BLaER1 treated with 17β-estradiol and CSF1 and Interleukin-3, amounts not matched to agents 10 nM and 100 nM (cell line): ENCODE measurements around the gene LRP3.

ENCODE experiments used
- H3K27ac ChIP-seq, 11 experiments: shearing (Covaris generic); formaldehyde crosslinking; 2 replicates each; pipeline ENCODE4 v1.8.1; 2022
- H3K27me3 ChIP-seq, 11 experiments: shearing (Covaris generic); formaldehyde crosslinking; 2 replicates each; pipeline ENCODE4 v1.8.1; 2022
- H3K36me3 ChIP-seq, 11 experiments: shearing (Covaris generic); formaldehyde crosslinking; 2 replicates each; pipeline ENCODE4 v1.8.1; 2022
- H3K4me1 ChIP-seq, 10 experiments: shearing (Covaris generic); formaldehyde crosslinking; 2 replicates each; pipeline ENCODE4 v1.8.1; 2022
- H3K4me2 ChIP-seq, 11 experiments: shearing (Covaris generic); formaldehyde crosslinking; 2 replicates each; pipeline ENCODE4 v1.8.1; 2022
- H3K4me3 ChIP-seq, 10 experiments: shearing (Covaris generic); formaldehyde crosslinking; 2 replicates each; pipeline ENCODE4 v1.8.1; 2022
- H3K9ac ChIP-seq, 11 experiments: shearing (Covaris generic); formaldehyde crosslinking; 2 replicates each; pipeline ENCODE4 v1.8.1; 2022
- H3K9me3 ChIP-seq, 11 experiments: shearing (Covaris generic); formaldehyde crosslinking; replicated peaks in 1 of 11; 2 replicates each; pipeline ENCODE4 v1.8.1; 2022
- H4K20me1 ChIP-seq, 11 experiments: shearing (Covaris generic); formaldehyde crosslinking; 2 replicates each; pipeline ENCODE4 v1.8.1; 2022
- Cebpa-rat ChIP-seq, 11 experiments: shearing (Covaris generic); IDR thresholded peaks; 2 replicates each; pipeline ENCODE4 v1.8.1; 2022

Gene LRP3

GRCh38 chr19:33171222-33171795 is 22.8 kb upstream of the LRP3 start:
- Histone ChIP-seq H3K4me3 (no peak overlapping the region), H3K36me3 (peaks cover 0 to 11% (median 0%) of the 10 kb centered on the region in 11 experiments; a peak in 1 of 22 replicates), H3K9me3 (peaks cover 29 to 42% (median 36%) of the 10 kb centered on the region in 11 experiments), H3K4me2 (peak overlapping the region in 5 of 11 experiments; percentile 59 to 95 (median 65); a peak in 5 of 22 replicates), H3K9ac (no peak overlapping the region), H3K4me1 (peaks cover 41 to 53% (median 48%) of the 10 kb centered on the region in 10 experiments), H3K27ac (no peak overlapping the region; a peak in 1 of 22 replicates), H3K27me3 (no peaks in the 10 kb centered on the region), H4K20me1 (no peaks in the 10 kb centered on the region)
- TF ChIP-seq Cebpa-rat (IDR thresholded peaks at IDR 0.05) = no peak

GRCh38 chr19:33171916-33172359 is 22.2 kb upstream of the LRP3 start:
- H3K4me2 ChIP-seq = peak overlapping the region in 9 of 11 experiments; percentile 59 to 95 (median 73); a peak in 18 of 22 replicates
- H3K4me3 ChIP-seq = no peak overlapping the region
- H3K27me3 ChIP-seq = no peaks in the 10 kb centered on the region
- H4K20me1 ChIP-seq = no peaks in the 10 kb centered on the region
- H3K36me3 ChIP-seq = peaks cover 0 to 11% (median 0%) of the 10 kb centered on the region in 11 experiments; a peak in 1 of 22 replicates
- peaks cover 25 to 36% (median 32%) of the 10 kb centered on the region in 11 experiments for H3K9me3 ChIP-seq
- H3K27ac ChIP-seq = peak overlapping the region in 2 of 11 experiments; percentile 38 to 50; a peak in 1 of 22 replicates
- no peak overlapping the region for H3K9ac ChIP-seq
- peaks cover 41 to 53% (median 48%) of the 10 kb centered on the region in 10 experiments for H3K4me1 ChIP-seq
- TF ChIP-seq Cebpa-rat (IDR thresholded peaks at IDR 0.05) = no peak

GRCh38 chr19:33174186-33174585 is 19.9 kb upstream of the LRP3 start:
- Histone ChIP-seq H4K20me1 (no peaks in the 10 kb centered on the region), H3K4me3 (no peak overlapping the region), H3K9me3 (peaks cover 3 to 13% (median 10%) of the 10 kb centered on the region in 11 experiments; a peak in 19 of 22 replicates), H3K4me2 (peak overlapping the region in 9 of 11 experiments; percentile 1 to 95 (median 88); a peak in 15 of 22 replicates), H3K36me3 (0 out of 22 replicates have a peak, but pooled peaks cover 0 to 11% (median 0%) of the 10 kb centered on the region in 11 experiments), H3K27ac (peak overlapping the region in 2 of 11 experiments; percentile 7 to 45; a peak in 2 of 22 replicates), H3K9ac (no peak overlapping the region), H3K4me1 (peaks cover 51 to 69% (median 62%) of the 10 kb centered on the region in 10 experiments), H3K27me3 (no peaks in the 10 kb centered on the region)
- TF ChIP-seq Cebpa-rat (IDR thresholded peaks at IDR 0.05) = no peak

- no peaks in the 10 kb centered on the region for H4K20me1 ChIP-seq
- peak overlapping the region in 9 of 10 experiments; percentile 71 to 89 (median 82); a peak in 14 of 20 replicates for H3K4me3 ChIP-seq
Measured at GRCh38 chr19:33175156-33175782, 18.9 kb upstream of the LRP3 start.

GRCh38 chr19:33175886-33176669 is 18.1 kb upstream of the LRP3 start:
- Histone ChIP-seq H3K9me3 (no peaks in the 10 kb centered on the region), H3K36me3 (0 out of 22 replicates have a peak, but pooled peaks cover 0 to 5% (median 0%) of the 10 kb centered on the region in 11 experiments), H3K4me3 (peak overlapping the region; percentile 71 to 89 (median 82)), H3K4me2 (peak overlapping the region; percentile 84 to 96 (median 92)), H3K27me3 (no peaks in the 10 kb centered on the region), H3K9ac (peak overlapping the region; percentile 88 to 98 (median 94)), H3K4me1 (peaks cover 51 to 75% (median 62%) of the 10 kb centered on the region in 10 experiments), H3K27ac (peak overlapping the region; percentile 84 to 98 (median 95)), H4K20me1 (no peaks in the 10 kb centered on the region)
- TF ChIP-seq Cebpa-rat (IDR thresholded peaks at IDR 0.05) = no peak

More at GRCh38 chr19:33175156-33175782, 18.9 kb upstream of the LRP3 start:
- H3K9me3 ChIP-seq = peaks cover 0 to 2% (median 0%) of the 10 kb centered on the region in 11 experiments; a peak in 3 of 22 replicates
- H3K4me1 ChIP-seq = peaks cover 51 to 75% (median 62%) of the 10 kb centered on the region in 10 experiments
- H3K27me3 ChIP-seq = no peaks in the 10 kb centered on the region
- peak overlapping the region; percentile 84 to 96 (median 92) for H3K4me2 ChIP-seq
- TF ChIP-seq Cebpa-rat (IDR thresholded peaks at IDR 0.05) = no peak
- H3K36me3 ChIP-seq = 0 out of 22 replicates have a peak, but pooled peaks cover 0 to 8% (median 0%) of the 10 kb centered on the region in 11 experiments
- peak overlapping the region in 2 of 11 experiments; percentile 97 to 98; a peak in 3 of 22 replicates for H3K27ac ChIP-seq
- H3K9ac ChIP-seq = peak overlapping the region in 8 of 11 experiments; percentile 88 to 98 (median 95); a peak in 13 of 22 replicates

GRCh38 chr19:33176670-33177416 is 17.3 kb upstream of the LRP3 start:
- Histone ChIP-seq H3K4me2 (peak overlapping the region; percentile 88 to 96 (median 92)), H3K9ac (peak overlapping the region; percentile 88 to 98 (median 94)), H3K36me3 (0 out of 22 replicates have a peak, but pooled peaks cover 0 to 5% (median 0%) of the 10 kb centered on the region in 11 experiments), H3K4me3 (peak overlapping the region; percentile 71 to 89 (median 82)), H3K9me3 (no peaks in the 10 kb centered on the region), H3K27me3 (no peaks in the 10 kb centered on the region), H3K4me1 (peaks cover 49 to 75% (median 64%) of the 10 kb centered on the region in 10 experiments), H4K20me1 (no peaks in the 10 kb centered on the region), H3K27ac (peak overlapping the region; percentile 84 to 98 (median 95))
- no peak for TF ChIP-seq Cebpa-rat (IDR thresholded peaks at IDR 0.05)

GRCh38 chr19:33177417-33177979 is 16.6 kb upstream of the LRP3 start:
- TF ChIP-seq Cebpa-rat (IDR thresholded peaks at IDR 0.05) = no peak
- H3K27me3 ChIP-seq = no peaks in the 10 kb centered on the region
- H3K36me3 ChIP-seq = 0 out of 22 replicates have a peak, but pooled peaks cover 0 to 5% (median 0%) of the 10 kb centered on the region in 11 experiments
- peak overlapping the region; percentile 62 to 98 (median 94) for H3K9ac ChIP-seq
- peak overlapping the region; percentile 79 to 95 (median 90) for H3K4me2 ChIP-seq
- H3K9me3 ChIP-seq = no peaks in the 10 kb centered on the region
- peak overlapping the region; percentile 71 to 89 (median 82) for H3K4me3 ChIP-seq
- no peaks in the 10 kb centered on the region for H4K20me1 ChIP-seq
- peak overlapping the region; percentile 2 to 98 (median 95); a peak in 21 of 22 replicates for H3K27ac ChIP-seq
- H3K4me1 ChIP-seq = peaks cover 42 to 75% (median 61%) of the 10 kb centered on the region in 10 experiments
